ENCODE results near the gene BRPF3. TPM values are rescaled to one million over a fixed set of nuclear protein-coding genes. Genes with fewer than 3 reads are reported as not detected.

Gene BRPF3
- total RNA-seq, 4 donors from 2014 or later, result 13.2 to 21.9 (median 17.6) TPM

Other genes with a start within 250 kb of the BRPF3 start
- gene SLC26A8, start 172.1 kb upstream of the BRPF3 start, total RNA-seq, result not detected
- gene MAPK14, start 168.9 kb upstream of the BRPF3 start, total RNA-seq, result 100 to 1,000 TPM in 1 of 4 donors, 10 to 100 TPM in 3; 63.0 to 153 (median 77.7) TPM
- gene MAPK13, start 66.2 kb upstream of the BRPF3 start, total RNA-seq, result 100 to 1,000 TPM in 3 of 4 donors, 10 to 100 TPM in 1; 94.4 to 125 (median 116) TPM
- gene PNPLA1, start 73.3 kb downstream of the BRPF3 start, total RNA-seq, result 10 to 100 TPM; 26.7 to 54.2 (median 30.0) TPM
- not detected for gene BNIP5, start 140.1 kb downstream of the BRPF3 start, total RNA-seq
- gene ETV7, start 190.9 kb downstream of the BRPF3 start, total RNA-seq, result 10 to 100 TPM; 14.3 to 30.0 (median 15.0) TPM
- not detected for gene PXT1, start 246.1 kb downstream of the BRPF3 start, total RNA-seq
- gene KCTD20, start 246.3 kb downstream of the BRPF3 start, total RNA-seq, result 10 to 100 TPM; 48.5 to 84.1 (median 56.8) TPM